Renal cortical epithelial cell (primary cell): Measurements from ENCODE around the gene UFL1. TPM values are rescaled to one million over a fixed set of nuclear protein-coding genes. Genes with fewer than 3 reads are reported as not detected.
A peak's percentile ranks its signal among the peaks of the same experiment; 100 is the strongest.
"Not testable (repeated sequence)": the region's sequence is repeated elsewhere in the genome, so short reads cannot be mapped to it uniquely, and the experiment has no call there.

Experiments
- DNase-seq: peaks from one replicate; pipeline ENCODE4 v3.0.0-alpha.2; 2011; ENCODE audit warnings: low read depth
- total RNA-seq: library from RNA; depleted of rRNA; stranded (reverse); fragments of >200 nt; gene quantifications from 2 replicates; pipeline ENCODE4 v1.2.3, GENCODE V29; 2014

The UFL1 gene
- 29.5 and 33.0 TPM in 2 replicates for total RNA-seq

- peak; percentile 80 for DNase-seq
These were observed at the start of gene UFL1 for GRCh38 chr6:96521644-96522464. UFL1 (plus strand) TSS chr6:96521806; CDS start chr6:96521874, 68 bp downstream.

GRCh38 chr6:96472291-96472690 lies 49.3 kb upstream of the UFL1 start:
- not testable (repeated sequence) for DNase-seq

- DNase-seq = no peak
These were observed 42.9 kb upstream of the UFL1 start for GRCh38 chr6:96478695-96479094.

GRCh38 chr6:96491926-96492325 lies 29.7 kb upstream of the UFL1 start:
- DNase-seq = no peak

GRCh38 chr6:96499781-96500180 lies 21.8 kb upstream of the UFL1 start:
- DNase-seq = peak; percentile 9

- no peak for DNase-seq
These were observed 18.7 kb upstream of the UFL1 start for GRCh38 chr6:96502915-96503314.

GRCh38 chr6:96505363-96505762 lies 16.2 kb upstream of the UFL1 start:
- no peak for DNase-seq

GRCh38 chr6:96509281-96509680 lies 12.3 kb upstream of the UFL1 start:
- no peak for DNase-seq

GRCh38 chr6:96520171-96521115 lies 1.2 kb upstream of the UFL1 start:
- DNase-seq = peak; percentile 73

- DNase-seq = no peak
These were observed 331 bp upstream of the UFL1 start for GRCh38 chr6:96521306-96521643.

GRCh38 chr6:96522465-96523009 lies 931 bp downstream of the UFL1 start:
- peak; percentile 16 for DNase-seq

- no peak for DNase-seq
These were observed 6.6 kb downstream of the UFL1 start for GRCh38 chr6:96528193-96528592.

- DNase-seq = no peak
These were observed 10.8 kb downstream of the UFL1 start for GRCh38 chr6:96532399-96532798.

GRCh38 chr6:96537726-96538125 lies 16.1 kb downstream of the UFL1 start:
- DNase-seq = no peak

- DNase-seq = no peak
These were observed 21.1 kb downstream of the UFL1 start for GRCh38 chr6:96542702-96543101.

- DNase-seq = no peak
These were observed 24.3 kb downstream of the UFL1 start for GRCh38 chr6:96545882-96546281.

GRCh38 chr6:96547654-96548053 lies 26.0 kb downstream of the UFL1 start:
- no peak for DNase-seq

- DNase-seq = no peak
These were observed 33.0 kb downstream of the UFL1 start for GRCh38 chr6:96554558-96554957.

- not testable (repeated sequence) for DNase-seq
These were observed 38.1 kb downstream of the UFL1 start for GRCh38 chr6:96559740-96560139.

GRCh38 chr6:96562886-96563285 lies 41.3 kb downstream of the UFL1 start, which contains the start of gene FHL5:
FHL5 (plus strand) TSS chr6:96563128; CDS start chr6:96603614, 40,486 bp downstream.
- no peak for DNase-seq

GRCh38 chr6:96563853-96564252 lies 42.2 kb downstream of the UFL1 start:
- DNase-seq = no peak

GRCh38 chr6:96570053-96570452 lies 48.4 kb downstream of the UFL1 start:
- DNase-seq = no peak
